22Rv1 (cell line): ENCODE results near the gene RUFY2.

ENCODE experiments used
- CTCF ChIP-seq: fragments of 450-650 bp; IDR thresholded peaks from 2 replicates; pipeline ENCODE4 v1.5.1; 2017; ENCODE audit warnings: mild to moderate bottlenecking
- ZFX ChIP-seq: fragments of 450-650 bp; IDR thresholded peaks from 2 replicates; pipeline ENCODE4 v1.6.1; 2017; ENCODE audit warnings: antibody characterized with exemption, borderline replicate concordance

GRCh38 chr10:68428396-68429104 is 21.5 kb upstream of the RUFY2 start:
- TF ChIP-seq CTCF (no peak), ZFX (no peak)
